ENCODE measurements around the gene PITPNC1.

DNA sequence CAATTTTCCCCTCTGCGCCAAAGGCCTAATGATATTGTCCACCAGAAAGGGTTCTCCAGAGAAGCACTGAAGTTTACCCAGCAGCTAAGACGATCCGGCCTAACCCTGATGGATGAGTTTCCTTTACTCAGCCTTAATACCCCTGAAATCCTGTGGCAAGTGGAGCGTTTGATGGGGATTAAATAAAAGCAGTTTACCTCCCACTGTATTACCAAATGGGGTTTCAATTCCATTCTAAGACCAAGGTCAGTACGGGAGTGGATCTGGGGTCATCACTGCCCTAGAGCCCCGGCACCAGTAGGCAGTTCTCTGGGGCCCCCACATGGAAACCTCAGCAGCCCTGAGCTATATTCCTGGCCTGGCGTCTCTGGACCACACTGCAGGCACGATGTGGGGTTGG lies 243.6 kb downstream of the PITPNC1 start:
- TF ChIP-seq, protein P1, sequence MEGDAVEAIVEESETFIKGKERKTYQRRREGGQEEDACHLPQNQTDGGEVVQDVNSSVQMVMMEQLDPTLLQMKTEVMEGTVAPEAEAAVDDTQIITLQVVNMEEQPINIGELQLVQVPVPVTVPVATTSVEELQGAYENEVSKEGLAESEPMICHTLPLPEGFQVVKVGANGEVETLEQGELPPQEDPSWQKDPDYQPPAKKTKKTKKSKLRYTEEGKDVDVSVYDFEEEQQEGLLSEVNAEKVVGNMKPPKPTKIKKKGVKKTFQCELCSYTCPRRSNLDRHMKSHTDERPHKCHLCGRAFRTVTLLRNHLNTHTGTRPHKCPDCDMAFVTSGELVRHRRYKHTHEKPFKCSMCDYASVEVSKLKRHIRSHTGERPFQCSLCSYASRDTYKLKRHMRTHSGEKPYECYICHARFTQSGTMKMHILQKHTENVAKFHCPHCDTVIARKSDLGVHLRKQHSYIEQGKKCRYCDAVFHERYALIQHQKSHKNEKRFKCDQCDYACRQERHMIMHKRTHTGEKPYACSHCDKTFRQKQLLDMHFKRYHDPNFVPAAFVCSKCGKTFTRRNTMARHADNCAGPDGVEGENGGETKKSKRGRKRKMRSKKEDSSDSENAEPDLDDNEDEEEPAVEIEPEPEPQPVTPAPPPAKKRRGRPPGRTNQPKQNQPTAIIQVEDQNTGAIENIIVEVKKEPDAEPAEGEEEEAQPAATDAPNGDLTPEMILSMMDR (IDR thresholded peaks at IDR 0.05): no peak
- TF ChIP-seq POLR2AphosphoS5 (IDR thresholded peaks at IDR 0.05) (no peak), POLR2A (IDR thresholded peaks at IDR 0.05) (no peak)

Measured in upper lobe of left lung (tissue), 4 donors.